GM21447 (cell line): ENCODE results near the gene ADGRF5.
"Not testable (repeated sequence)": the region's sequence is repeated elsewhere in the genome, so short reads cannot be mapped to it uniquely, and the experiment has no call there.

ENCODE experiments used
- ATAC-seq: cut with Tn5 transposase; IDR thresholded peaks from one replicate; pipeline ENCODE4 v1.9.1; 2021; ENCODE audit not compliant: unreplicated experiment

ADGRF5 gene

DNA sequence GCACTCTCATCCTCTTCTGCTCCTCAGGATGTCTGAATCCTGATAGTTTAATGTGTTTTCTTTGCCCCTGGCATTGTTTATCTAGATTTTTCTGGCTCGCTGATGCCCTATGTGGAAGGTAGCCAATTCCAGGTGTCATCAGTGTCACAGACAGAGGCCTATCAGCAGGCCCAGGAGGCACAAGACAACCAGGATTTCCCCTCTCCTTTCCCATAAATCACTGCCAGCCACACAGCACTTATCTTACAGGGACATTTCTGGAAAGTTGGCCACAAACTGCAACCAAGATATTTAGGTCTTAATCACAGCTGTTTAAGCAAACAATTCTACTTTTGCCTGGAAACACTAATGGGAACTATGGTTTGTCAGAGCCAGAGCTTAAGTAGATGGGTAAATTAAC is 28.1 kb downstream of the ADGRF5 start:
- ATAC-seq, result no peak

DNA sequence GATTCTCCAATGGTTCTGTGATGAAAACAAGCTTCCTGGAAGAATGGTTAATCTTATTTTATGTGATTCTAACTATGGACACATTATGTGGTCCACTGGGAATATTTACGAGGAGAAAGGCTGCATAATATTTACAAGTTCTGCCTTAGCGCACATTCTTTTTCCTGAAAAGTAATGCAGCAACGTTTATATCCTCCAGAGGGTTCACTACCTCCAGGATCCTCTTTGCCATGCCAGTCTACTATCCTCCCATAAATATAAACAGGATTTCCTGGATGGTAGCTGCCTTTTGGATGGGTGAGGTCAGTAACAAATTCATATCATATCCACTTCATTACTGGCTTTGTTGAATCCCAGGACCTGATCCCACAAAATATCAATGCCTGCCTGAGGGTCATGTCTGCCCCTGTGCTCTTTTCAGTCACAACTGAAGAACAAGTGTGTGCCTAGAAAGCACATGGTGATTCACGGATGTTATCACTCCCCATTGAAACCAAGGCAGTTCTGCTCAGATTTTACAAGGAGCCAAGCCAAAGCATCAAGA is 30.4 kb downstream of the ADGRF5 start:
- ATAC-seq, result no peak

DNA sequence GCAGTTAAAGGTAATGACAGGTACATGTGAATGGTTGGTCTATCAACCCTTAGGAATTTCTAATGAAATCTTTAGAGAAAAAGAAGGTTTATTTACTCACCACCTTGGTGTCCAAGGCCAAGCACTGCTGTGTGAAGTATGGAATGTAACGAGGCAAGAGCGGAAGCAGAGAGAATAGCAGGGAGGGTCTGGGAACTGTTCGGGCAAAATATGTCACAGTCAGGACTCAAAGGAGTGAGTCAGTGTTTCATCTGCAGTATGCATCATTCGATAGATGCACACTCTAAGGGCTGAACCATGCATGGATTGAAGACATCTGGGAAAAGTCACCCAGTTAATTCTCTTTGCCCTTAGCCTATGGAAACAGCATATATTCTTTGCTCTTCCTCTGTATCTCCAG is 33.2 kb downstream of the ADGRF5 start:
- ATAC-seq, result no peak

DNA sequence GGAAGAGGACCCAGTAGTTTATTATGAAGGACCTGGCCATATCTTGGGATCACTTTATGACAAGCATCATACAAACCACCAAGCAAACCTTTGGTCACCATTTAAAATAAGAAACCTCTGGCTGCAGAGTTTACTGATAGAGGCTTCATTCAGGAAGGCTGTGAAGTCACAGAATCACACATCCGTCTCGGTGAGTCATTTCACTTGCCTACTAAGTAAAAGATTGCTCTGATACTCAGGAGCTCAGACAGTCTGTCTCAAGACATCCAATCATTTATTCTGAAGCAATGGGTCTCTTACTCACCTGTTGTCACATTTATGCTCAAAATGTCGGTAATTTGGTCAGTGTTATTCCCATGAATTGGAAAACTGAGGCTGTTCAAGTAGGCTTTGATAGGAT is 33.7 kb downstream of the ADGRF5 start:
- ATAC-seq, result no peak

DNA sequence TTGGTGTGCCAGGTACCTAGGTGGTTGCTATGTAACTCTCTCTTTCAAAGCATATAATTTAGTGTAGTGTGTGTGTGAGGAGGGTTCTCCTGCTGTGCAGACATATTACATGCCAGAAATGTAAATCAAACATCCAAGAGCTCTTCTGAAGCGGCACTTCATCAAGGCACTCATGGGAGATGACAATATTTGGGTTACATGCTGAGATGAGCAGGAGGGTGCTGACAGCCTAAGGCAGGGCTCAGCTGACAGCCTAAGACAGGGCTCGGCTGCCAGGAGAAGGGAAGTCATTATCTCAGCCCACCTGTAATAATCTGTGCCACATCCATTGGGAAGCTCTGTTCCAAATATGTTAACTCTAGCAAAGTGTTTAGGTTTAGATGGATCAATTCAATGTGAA is 39.1 kb downstream of the ADGRF5 start:
- ATAC-seq, result no peak

DNA sequence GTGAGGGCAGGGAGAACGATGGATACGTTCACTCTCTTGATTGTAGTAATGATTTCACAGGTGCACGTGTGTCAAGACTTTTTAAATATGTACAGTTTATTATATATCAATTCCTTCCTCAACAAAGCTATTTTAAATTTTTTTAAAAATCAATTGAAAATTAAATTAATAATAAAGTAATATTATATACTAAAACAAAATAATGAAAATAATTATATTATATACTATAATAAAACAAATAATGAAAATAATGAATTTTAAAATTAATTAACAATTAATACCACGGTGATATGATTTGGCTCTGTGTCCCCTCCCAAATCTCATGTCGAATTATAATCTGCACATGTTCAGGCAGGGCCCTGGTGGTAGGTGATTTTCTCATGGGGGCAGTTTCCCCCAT is 42.7 kb downstream of the ADGRF5 start:
- no peak for ATAC-seq

DNA sequence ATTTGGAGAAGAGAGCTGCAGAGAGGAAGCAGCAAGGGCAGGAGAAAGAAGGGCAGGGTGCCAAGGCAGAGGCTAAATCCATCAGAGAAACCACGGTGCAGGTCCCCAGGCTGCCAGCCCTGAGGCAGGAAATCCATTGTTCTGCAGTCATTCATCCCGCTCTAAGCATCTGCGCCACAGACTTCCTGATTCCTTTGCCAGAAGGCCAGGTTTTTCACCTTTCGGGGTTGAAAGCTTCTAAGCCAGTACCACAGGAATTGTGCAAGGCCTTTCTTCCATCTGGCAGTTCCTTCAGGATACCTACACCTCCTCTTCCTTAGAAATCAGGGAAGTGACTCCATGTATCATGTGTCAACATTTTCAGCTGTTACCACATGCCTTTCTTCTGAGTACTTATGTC is 45.6 kb downstream of the ADGRF5 start:
- ATAC-seq, result no peak

DNA sequence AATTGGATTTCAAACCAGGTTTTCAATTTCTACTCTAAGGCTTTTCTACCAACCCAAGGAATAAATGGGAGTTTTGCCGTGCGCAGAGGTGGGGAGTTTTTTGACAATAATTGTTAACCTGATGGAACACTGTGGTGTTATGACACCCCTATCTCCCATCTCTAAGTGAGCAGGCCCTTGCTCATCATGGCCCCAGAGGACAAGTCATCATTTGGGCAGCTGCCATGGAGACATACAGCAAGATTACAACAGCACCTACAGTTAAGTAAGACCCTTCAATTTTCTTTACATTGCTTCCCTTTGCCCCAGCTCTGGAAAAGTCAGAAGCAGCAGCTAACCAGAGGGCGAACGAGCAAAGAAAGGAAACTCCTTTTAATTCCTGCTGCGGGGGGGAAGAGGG is 54.3 kb downstream of the ADGRF5 start:
- no peak for ATAC-seq

DNA sequence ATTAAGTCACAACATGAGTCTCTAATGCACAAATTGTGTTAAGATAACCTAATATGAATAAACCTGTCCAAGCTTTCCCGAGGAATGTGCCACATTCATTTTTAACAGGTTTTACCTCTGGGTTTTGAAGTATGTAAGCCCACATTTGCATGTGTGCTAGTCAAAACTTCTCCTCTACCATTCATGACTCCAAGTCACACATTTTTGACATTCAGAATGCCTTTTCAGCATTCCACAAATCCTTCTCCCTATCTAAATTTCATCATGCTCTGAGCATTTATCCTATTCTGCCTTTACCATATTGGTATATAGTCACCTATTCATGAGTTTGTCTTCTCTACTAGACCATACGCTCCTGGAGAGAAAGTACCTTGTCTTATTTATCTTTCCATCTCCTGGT is 56.5 kb downstream of the ADGRF5 start:
- ATAC-seq, result no peak

DNA sequence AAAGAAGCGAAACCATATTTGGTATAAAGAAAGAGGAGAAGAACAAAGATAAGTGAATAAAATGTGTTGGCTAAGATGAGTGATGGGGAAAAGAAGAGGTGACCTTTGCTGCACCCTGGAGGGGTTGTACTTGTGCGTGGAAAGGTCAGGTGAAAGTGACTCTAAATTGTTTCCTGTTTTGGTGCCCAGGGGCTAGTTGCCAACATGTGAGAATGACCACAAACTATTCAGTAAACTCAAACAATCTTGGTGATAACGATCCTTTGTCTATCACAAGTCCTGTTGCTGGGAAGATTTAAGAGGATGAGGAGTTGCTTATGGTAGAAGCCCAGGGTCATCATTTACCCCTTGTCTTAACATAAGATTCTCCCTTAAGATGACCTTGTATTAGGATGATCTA is 57.9 kb downstream of the ADGRF5 start:
- no peak for ATAC-seq

DNA sequence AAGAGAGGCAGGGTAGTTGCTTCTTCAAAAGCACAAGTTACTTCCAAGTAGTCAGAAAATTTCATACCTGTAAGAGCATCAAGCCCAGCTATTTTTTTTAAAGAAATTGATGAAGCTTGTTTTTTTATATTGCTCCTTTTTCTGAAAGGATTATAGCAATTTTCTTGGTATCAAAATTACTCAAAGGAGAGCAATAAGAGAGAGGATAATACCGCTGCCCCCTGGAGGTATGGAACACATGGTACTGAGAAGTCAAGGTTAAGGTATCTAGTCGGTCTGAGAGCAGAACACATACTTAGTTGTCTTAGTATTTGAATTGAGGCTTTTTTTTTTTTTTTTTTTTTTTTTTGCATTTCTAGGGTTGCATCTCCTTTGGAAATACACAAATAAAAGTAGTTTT is 59.4 kb downstream of the ADGRF5 start:
- no peak for ATAC-seq

DNA sequence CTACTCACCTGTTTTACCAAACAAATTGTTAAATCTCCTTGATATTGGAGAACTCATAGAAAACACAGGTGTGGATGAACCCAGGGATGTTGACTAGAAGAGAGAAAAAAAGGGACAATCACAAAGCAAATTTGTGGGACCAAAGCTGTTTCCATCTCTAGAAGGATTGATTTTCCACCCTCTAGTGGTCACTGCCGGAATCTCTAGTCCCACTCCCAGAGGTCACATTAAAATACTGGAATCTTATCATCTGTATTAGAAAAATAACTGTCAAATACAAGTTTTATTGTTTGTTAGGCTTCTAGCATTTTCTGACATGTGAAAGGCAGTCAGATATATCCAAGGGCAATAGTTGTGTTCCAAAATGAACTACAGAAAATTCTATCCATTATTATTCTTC is 65.8 kb downstream of the ADGRF5 start:
- ATAC-seq, result not testable (repeated sequence)

DNA sequence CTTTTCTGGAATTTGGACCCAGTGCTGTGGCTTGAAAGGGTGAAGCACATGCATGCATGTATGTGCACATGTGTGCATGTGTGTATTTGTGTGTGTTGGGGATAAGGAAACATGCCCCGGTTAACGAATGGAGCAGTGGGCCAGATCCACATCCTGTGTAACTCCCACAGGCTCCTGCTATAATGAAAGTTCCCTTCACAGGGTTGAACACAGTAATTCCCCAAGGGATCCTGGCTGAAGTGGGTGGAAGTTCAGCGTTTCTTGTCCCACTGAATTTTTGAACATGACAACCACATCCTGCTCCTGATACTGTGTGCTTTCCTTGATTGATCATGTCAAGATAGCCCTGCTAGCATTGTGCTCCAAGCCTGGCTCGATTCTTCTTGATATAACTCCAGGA is 70.2 kb downstream of the ADGRF5 start:
- ATAC-seq, result not testable (repeated sequence)

DNA sequence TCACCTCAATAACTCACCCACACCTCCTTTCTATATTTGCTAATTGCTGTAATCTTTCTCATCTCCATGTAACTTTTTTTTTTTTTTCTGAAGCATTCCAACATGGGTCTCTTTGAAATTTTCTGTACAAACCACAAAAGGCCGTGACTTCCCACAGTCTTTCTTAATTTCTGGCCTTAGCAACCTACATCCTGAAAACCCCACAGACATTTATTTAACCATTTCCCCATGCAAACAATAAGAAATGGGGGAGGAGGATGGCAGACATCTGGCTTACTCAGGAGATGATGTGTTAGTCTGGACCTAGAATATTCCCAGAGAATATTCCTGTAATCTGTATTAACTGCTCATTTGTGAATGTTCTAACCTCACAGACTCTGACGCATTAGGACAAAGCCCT is 70.9 kb downstream of the ADGRF5 start:
- ATAC-seq, result no peak

DNA sequence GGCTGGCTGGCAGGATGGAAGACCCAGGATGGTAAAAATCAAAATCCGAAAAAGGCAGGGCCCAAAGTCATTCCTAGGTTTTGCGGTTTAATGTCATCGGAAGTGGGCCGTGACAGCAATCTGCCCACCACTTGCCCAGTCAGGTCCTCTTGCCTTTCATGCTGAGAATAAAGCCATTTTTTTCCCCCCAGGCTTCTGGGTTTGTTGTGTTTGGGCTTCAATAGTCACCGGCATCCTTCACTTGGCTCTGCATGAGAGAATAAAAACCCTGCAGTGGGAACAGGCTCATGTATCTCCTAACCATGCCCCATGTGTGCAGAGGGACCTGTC is 72.4 kb downstream of the ADGRF5 start:
- ATAC-seq, result no peak

DNA sequence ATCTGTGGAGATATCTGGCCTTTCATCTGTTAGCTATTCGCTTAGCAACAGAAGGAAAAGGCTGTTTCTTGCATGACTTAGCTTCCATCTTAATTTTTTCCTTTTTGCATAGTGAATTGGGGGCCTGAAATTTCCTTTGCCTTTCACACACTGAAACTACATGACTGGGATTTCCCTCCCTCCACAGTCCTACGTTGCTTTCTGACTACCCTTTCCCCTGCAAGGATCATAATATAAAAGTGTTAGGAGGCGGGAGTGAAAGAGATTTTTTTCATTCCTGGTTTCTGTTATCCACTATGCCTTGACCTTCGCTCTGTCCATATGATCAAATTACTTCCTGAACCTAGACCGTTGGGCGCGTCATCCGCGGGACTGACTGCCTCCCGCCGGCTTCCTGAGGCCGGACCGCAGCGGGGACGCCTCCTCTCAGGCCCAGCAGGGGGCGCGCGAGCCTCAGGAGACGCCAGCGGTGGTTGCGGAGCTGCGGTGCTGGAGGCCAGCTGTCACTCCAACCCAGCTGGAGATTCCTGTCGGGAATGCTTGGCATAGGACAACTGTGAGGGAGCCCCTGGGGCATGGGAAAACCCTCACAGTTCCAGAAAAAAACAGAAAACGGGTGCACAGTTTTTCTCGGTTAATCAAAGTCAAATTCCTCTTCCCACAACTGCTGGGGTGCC is 72.9 kb downstream of the ADGRF5 start:
- no peak for ATAC-seq

DNA sequence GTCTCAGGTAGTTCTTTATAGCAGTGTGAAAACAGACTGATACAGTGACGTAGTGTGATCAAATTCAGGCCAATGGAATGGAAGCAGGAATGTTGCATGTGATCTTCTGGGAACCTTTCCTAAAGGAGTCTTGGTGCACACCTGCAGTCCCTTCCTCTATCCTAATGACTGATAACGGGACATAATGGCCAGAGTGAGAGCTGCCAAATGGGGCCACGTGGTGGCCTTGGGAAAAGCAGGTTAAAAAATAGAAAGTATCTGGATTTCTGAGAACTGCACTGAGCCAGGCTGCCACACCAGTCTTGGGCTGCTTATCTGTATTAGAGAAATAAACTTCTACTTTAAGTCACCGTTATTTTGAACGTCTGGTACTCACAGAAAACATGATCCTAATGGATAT is 76.6 kb downstream of the ADGRF5 start:
- ATAC-seq, result no peak

DNA sequence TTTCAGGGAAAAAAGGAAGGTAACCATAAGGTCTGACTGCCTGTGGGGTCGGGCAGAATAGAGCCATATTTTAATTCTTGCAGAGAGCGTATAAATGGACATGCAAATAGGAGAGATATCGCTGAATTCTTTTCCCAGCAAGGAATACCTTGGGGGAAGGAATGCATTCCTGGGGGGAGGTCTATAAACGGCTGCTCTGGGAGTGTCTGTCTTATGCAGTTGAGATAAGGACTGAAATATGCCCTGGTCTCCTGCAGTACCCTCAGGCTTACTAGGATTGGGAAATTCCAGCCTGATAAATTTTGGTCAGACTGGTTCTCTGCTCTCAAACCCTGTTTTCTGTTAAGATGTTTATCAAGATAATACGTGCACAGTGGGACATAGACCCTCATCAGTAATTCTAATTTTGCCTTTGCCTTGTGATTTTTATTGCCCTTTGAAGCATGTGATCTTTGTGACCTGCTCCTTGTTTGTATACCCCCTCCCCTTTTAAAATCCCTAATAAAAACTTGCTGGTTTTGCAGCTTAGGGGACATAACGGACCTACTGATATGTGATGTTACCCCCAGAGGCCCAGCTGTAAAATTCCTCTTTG is 79.4 kb downstream of the ADGRF5 start:
- not testable (repeated sequence) for ATAC-seq

DNA sequence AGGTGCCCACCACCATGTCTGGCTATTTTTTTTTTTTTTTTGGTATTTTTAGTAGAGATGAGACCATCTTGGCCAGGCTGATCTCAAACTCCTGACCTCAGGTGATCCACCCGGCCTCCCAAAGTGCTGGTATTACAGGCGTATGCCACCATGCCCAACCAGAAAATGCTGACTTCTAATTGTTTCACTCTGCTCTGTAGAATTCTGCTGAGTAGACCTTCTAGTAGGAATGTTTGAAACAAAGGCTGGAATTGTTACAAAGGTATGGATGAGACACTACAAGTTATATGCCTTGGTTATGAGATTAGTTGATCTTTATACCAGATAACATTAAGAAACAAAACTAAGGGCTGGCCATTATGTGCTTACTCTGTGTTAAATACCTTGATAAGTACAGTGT is 83.7 kb downstream of the ADGRF5 start:
- ATAC-seq, result no peak

DNA sequence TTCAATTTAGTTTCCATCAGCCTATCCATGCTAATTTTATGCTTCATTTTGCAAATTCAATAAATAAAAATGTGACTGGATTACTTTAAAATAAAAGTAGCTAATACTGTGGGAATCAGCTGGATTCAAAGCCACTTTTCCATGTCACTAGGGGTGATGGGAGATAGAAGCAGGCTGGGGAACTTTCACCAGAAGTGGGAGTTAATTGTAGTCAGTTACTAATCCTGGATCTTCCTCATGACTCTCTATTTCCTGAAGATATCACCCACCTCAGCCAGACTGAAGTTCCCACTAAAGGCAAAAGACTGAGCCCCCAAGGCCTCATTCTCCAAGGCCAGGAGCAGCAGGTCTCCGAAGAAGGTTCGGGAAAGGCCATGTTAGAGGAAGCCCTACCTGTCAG is 86.7 kb downstream of the ADGRF5 start:
- not testable (repeated sequence) for ATAC-seq

DNA sequence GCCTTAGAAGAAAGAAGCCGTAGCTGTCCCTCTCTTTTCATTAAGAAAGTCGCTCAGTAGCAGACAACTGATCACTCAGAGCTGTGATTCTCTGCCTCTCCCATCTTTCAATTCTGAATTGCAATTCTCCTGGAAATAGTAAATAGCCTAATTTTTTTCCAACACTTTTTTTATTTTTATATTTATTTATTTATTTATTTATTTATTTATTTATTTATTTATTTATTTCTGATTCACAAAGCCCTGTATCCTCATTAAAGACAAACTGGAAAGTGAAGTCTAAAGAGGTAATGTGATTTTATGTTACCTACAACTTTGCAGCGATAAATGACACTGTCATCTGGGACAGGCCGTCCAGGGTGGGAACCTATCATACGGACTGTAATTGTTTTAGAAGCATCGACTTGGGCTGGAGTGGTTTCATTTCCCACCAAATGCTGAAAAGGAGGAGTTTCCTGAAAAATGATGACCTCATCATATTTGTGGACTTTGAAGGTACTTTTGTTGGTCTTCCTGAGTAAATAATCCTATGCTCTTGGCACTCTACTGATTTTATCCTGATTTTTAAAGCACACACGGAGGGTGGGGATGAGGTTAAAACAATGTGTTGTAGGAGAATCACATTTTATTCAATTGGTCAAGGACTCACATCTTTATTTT is 87.4 kb downstream of the ADGRF5 start:
- ATAC-seq, result not testable (repeated sequence)

DNA sequence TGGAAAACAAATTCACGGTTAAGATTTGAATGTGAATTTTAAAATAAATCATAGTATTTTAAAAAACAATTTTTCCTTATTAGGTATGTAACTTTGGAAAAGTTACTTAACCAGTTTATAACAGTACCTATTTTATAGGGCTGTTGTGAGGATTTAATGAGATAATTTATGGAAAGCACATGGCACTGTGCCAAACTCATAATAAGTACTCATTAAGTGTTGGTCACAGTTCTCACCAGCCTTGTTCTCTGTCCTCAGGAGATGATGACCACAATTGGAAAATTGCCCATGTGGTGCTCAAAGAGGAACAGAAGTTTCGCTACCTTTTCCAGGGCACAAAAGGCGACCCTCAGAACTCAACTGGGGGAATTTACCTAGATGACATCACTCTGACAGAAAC is 88.9 kb downstream of the ADGRF5 start:
- no peak for ATAC-seq
